Activated CD4-positive, alpha-beta T cell treated with anti-CD3 and anti-CD28 coated beads, Interleukin-2, amount 10 ng/mL, durations not matched to agents 7 days and 5 days (primary cell): ENCODE measurements around the gene JMJD8. TPM values are rescaled to one million over a fixed set of nuclear protein-coding genes. Genes with fewer than 3 reads are reported as not detected.

ENCODE experiments used
- CTCF ChIA-PET: fragments of 350-600 bp; sonication (Branson Sonifier 250); formaldehyde crosslinking; loops from one replicate; lab custom pipeline; 2021; ENCODE audit warnings: antibody characterized with exemption; lab: Charles Lee
- POLR2A ChIA-PET: fragments of 350-600 bp; sonication (Branson Sonifier 250); formaldehyde crosslinking; loops from one replicate; lab custom pipeline; 2021; ENCODE audit warnings: antibody characterized with exemption; lab: Charles Lee
- DNase-seq: peaks from one replicate; pipeline ENCODE4 v3.0.0-alpha.2; 2020
- H3K27ac Mint-ChIP-seq: one replicate; pipeline ENCODE4 v1.8.0; 2021; ENCODE audit warnings: mild to moderate bottlenecking, moderate library complexity, mixed read lengths
- H3K27me3 Mint-ChIP-seq: one replicate; pipeline ENCODE4 v1.8.0; 2021; ENCODE audit warnings: mixed read lengths
- H3K36me3 Mint-ChIP-seq: one replicate; pipeline ENCODE4 v1.8.0; 2021; ENCODE audit warnings: low read depth, mixed read lengths
- H3K4me1 Mint-ChIP-seq: one replicate; pipeline ENCODE4 v1.8.0; 2021; ENCODE audit warnings: mixed read lengths
- H3K4me3 Mint-ChIP-seq: one replicate; pipeline ENCODE4 v1.8.0; 2021; ENCODE audit warnings: mild to moderate bottlenecking, moderate library complexity, mixed read lengths
- H3K9me3 Mint-ChIP-seq: one replicate; pipeline ENCODE4 v1.8.0; 2021; ENCODE audit warnings: mixed read lengths
- total RNA-seq, 2 experiments: library from RNA; stranded (reverse); gene quantifications; one replicate each; pipeline ENCODE4 v1.2.3, GENCODE V29; 2021

JMJD8 gene
- total RNA-seq, 2 experiments from 2014 or later: 33.8 to 34.3 TPM

- DNase-seq: peak; percentile 52
- Mint-ChIP-seq H3K4me3 (peak within 1 kb of the TSS; percentile 70), H3K27me3 (no peaks in the 10 kb centered on the region), H3K4me1 (peaks cover 3% of the 10 kb centered on the region), H3K27ac (peak within 1 kb of the TSS; percentile 19), H3K36me3 (no peaks in the 10 kb centered on the region), H3K9me3 (no peaks in the 10 kb centered on the region)
- ChIA-PET CTCF (interaction anchor here (0.9 to 2.6 kb wide), 6 partner anchors 9 to 59 kb away, joined by 3 to 14 read pairs (median 8); partner anchors contain the start of gene CIAO3), POLR2A (no interaction called here)
These were observed 42.5 kb upstream of the JMJD8 start, which contains the start of the genes CCDC78 and HAGHL for GRCh38 chr16:726438-727290. CCDC78 (minus strand) TSS chr16:726443; CDS start chr16:726367, 76 bp downstream. HAGHL (plus strand) TSS chr16:727106; CDS start chr16:727510, 404 bp downstream.

- Mint-ChIP-seq H3K9me3 (no peaks in the 10 kb centered on the region), H3K27ac (no peak overlapping the region), H3K27me3 (no peaks in the 10 kb centered on the region), H3K4me3 (peak overlapping the region; percentile 70), H3K4me1 (peaks cover 3% of the 10 kb centered on the region), H3K36me3 (no peaks in the 10 kb centered on the region)
- DNase-seq: no peak
- ChIA-PET CTCF (interaction anchor here (1.2 to 2.6 kb wide), 6 partner anchors 10 to 59 kb away, joined by 3 to 14 read pairs (median 8); partner anchors contain the start of gene CIAO3), POLR2A (no interaction called here)
These were observed 42.0 kb upstream of the JMJD8 start for GRCh38 chr16:726188-726437.

- Mint-ChIP-seq H3K27me3 (no peaks in the 10 kb centered on the region), H3K4me3 (no peak overlapping the region), H3K36me3 (no peaks in the 10 kb centered on the region), H3K4me1 (peaks cover 3% of the 10 kb centered on the region), H3K27ac (no peak overlapping the region), H3K9me3 (no peaks in the 10 kb centered on the region)
- ChIA-PET POLR2A (no interaction called here), CTCF (interaction anchor here (1.2 to 2.6 kb wide), 6 partner anchors 10 to 60 kb away, joined by 3 to 14 read pairs (median 8); partner anchors contain the start of gene CIAO3)
- DNase-seq: no peak
These were observed 41.5 kb upstream of the JMJD8 start for GRCh38 chr16:725463-726187.

- CTCF ChIA-PET: interaction anchor here (0.5 to 2.3 kb wide), 4 partner anchors 12 to 268 kb away, joined by 3 to 14 read pairs (median 6); partner anchors contain the start of gene CIAO3
- H3K4me1 Mint-ChIP-seq: peaks cover 9% of the 10 kb centered on the region
- H3K27ac Mint-ChIP-seq: no peak overlapping the region
- POLR2A ChIA-PET: no interaction called here
- H3K4me3 Mint-ChIP-seq: no peak overlapping the region
- no peaks in the 10 kb centered on the region for H3K27me3 Mint-ChIP-seq
- H3K9me3 Mint-ChIP-seq: no peaks in the 10 kb centered on the region
- no peaks in the 10 kb centered on the region for H3K36me3 Mint-ChIP-seq
- DNase-seq: no peak
These were observed 40.9 kb upstream of the JMJD8 start for GRCh38 chr16:725041-725376.

GRCh38 chr16:724188-725040 lies 40.3 kb upstream of the JMJD8 start:
- Mint-ChIP-seq H3K27me3 (no peaks in the 10 kb centered on the region), H3K27ac (no peak overlapping the region), H3K4me1 (peaks cover 12% of the 10 kb centered on the region), H3K36me3 (no peaks in the 10 kb centered on the region), H3K4me3 (no peak overlapping the region), H3K9me3 (no peaks in the 10 kb centered on the region)
- CTCF ChIA-PET: interaction anchor here (0.5 to 2.3 kb wide), 7 partner anchors 12 to 268 kb away, joined by 3 to 14 read pairs (median 4); partner anchors contain the start of gene CIAO3
- POLR2A ChIA-PET: no interaction called here
- DNase-seq: no peak

- peaks cover 1% of the 10 kb centered on the region for H3K27me3 Mint-ChIP-seq
- CTCF ChIA-PET: interaction anchor here (0.5 to 2.1 kb wide), 5 partner anchors 12 to 27 kb away, joined by 3 to 8 read pairs (median 4); partner anchors contain the start of gene CIAO3
- H3K4me3 Mint-ChIP-seq: no peak overlapping the region
- H3K36me3 Mint-ChIP-seq: no peaks in the 10 kb centered on the region
- POLR2A ChIA-PET: no interaction called here
- no peaks in the 10 kb centered on the region for H3K9me3 Mint-ChIP-seq
- DNase-seq: no peak
- H3K4me1 Mint-ChIP-seq: peaks cover 12% of the 10 kb centered on the region
- no peak overlapping the region for H3K27ac Mint-ChIP-seq
These were observed 39.6 kb upstream of the JMJD8 start for GRCh38 chr16:723695-724094.

GRCh38 chr16:722835-723633 lies 38.9 kb upstream of the JMJD8 start:
- peak overlapping the region; percentile 19 for H3K27ac Mint-ChIP-seq
- H3K4me3 Mint-ChIP-seq: no peak overlapping the region
- H3K27me3 Mint-ChIP-seq: peaks cover 2% of the 10 kb centered on the region
- CTCF ChIA-PET: interaction anchor here (0.7 to 2.1 kb wide), 3 partner anchors 9 to 28 kb away, joined by 3 to 8 read pairs (median 4); partner anchors contain the start of gene CIAO3
- no peak for DNase-seq
- POLR2A ChIA-PET: no interaction called here
- no peaks in the 10 kb centered on the region for H3K36me3 Mint-ChIP-seq
- H3K4me1 Mint-ChIP-seq: peaks cover 12% of the 10 kb centered on the region
- H3K9me3 Mint-ChIP-seq: no peaks in the 10 kb centered on the region

- Mint-ChIP-seq H3K4me1 (peaks cover 12% of the 10 kb centered on the region), H3K27ac (no peak overlapping the region), H3K9me3 (no peaks in the 10 kb centered on the region), H3K27me3 (peaks cover 2% of the 10 kb centered on the region), H3K4me3 (peak overlapping the region; percentile 32), H3K36me3 (no peaks in the 10 kb centered on the region)
- ChIA-PET CTCF (interaction anchor here (0.7 to 2.2 kb wide), 8 partner anchors 8 to 66 kb away, joined by 3 to 9 read pairs (median 4); partner anchors contain the start of genes CHTF18, CIAO3 and RPUSD1), POLR2A (interaction anchor here (0.5 to 1.1 kb wide), 3 partner anchors 27 to 1328 kb away, joined by 3 to 6 read pairs (median 4); no protein-coding TSS in a partner anchor)
- DNase-seq: no peak
These were observed 37.8 kb upstream of the JMJD8 start for GRCh38 chr16:721765-722540.

- Mint-ChIP-seq H3K27ac (peak within 1 kb of the TSS; percentile 76), H3K4me1 (peaks cover 14% of the 10 kb centered on the region)
- POLR2A ChIA-PET: interaction anchor here (0.8 to 1.1 kb wide), 3 partner anchors 26 to 85 kb away, joined by 3 to 4 read pairs (median 3); partner anchors contain the start of gene METTL26
These were observed 37.0 kb upstream of the JMJD8 start, which contains the start of gene ANTKMT for GRCh38 chr16:720990-721764. ANTKMT (plus strand) TSS chr16:721146; CDS start chr16:721275, 129 bp downstream.

GRCh38 chr16:720447-720989 lies 36.4 kb upstream of the JMJD8 start:
- POLR2A ChIA-PET: interaction anchor here (1.0 kb wide), 1 partner anchor 84 kb away, joined by 3 read pairs; the partner anchor contains the start of gene METTL26

More at GRCh38 chr16:720990-721764, 37.0 kb upstream of the JMJD8 start, which contains the start of gene ANTKMT:
- Mint-ChIP-seq H3K9me3 (no peaks in the 10 kb centered on the region), H3K4me3 (peak within 1 kb of the TSS; percentile 68), H3K36me3 (no peaks in the 10 kb centered on the region), H3K27me3 (peaks cover 6% of the 10 kb centered on the region)
- DNase-seq: peak; percentile 68
- CTCF ChIA-PET: interaction anchor here (0.6 to 2.2 kb wide), 7 partner anchors 9 to 895 kb away, joined by 3 to 9 read pairs (median 4); partner anchors contain the start of genes CHTF18, CIAO3 and RPUSD1

More at GRCh38 chr16:720447-720989, 36.4 kb upstream of the JMJD8 start:
- Mint-ChIP-seq H3K9me3 (no peaks in the 10 kb centered on the region), H3K27ac (peak overlapping the region; percentile 76), H3K4me3 (peak overlapping the region; percentile 68), H3K36me3 (no peaks in the 10 kb centered on the region), H3K27me3 (peaks cover 10% of the 10 kb centered on the region), H3K4me1 (peaks cover 14% of the 10 kb centered on the region)
- CTCF ChIA-PET: interaction anchor here (0.6 to 2.2 kb wide), 7 partner anchors 8 to 896 kb away, joined by 3 to 9 read pairs (median 5); partner anchors contain the start of genes CHTF18, CIAO3 and RPUSD1
- peak; percentile 39 for DNase-seq
